ENCODE measurements around the gene CCDC40.

DNA sequence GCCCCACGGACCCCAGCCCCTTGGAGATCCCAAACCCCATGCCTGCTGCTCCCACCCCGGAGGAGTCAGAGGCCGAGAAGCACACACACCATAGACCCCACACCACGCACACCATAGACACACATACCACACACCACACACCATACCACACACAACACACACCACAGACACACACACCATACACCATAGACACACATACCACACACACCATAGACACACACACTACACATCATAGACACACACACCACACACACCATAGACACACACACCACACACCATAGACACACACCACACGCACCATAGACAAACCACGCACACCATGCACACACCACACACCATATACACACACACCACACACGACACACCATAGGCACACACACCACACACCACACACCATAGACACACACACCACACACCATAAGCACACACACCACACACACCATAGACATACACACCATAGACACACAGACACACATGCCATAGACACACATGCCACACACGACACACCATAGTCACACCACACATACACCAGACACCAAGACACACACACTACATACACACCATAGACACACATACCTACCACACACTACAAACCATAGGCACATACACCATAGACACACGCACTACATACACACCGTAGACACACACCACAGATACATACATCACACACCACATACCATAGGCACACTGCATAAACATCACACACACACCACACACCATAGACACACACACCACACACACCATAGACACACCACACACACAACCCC is 12.1 kb upstream of the CCDC40 start:
- TF ChIP-seq, protein P1, sequence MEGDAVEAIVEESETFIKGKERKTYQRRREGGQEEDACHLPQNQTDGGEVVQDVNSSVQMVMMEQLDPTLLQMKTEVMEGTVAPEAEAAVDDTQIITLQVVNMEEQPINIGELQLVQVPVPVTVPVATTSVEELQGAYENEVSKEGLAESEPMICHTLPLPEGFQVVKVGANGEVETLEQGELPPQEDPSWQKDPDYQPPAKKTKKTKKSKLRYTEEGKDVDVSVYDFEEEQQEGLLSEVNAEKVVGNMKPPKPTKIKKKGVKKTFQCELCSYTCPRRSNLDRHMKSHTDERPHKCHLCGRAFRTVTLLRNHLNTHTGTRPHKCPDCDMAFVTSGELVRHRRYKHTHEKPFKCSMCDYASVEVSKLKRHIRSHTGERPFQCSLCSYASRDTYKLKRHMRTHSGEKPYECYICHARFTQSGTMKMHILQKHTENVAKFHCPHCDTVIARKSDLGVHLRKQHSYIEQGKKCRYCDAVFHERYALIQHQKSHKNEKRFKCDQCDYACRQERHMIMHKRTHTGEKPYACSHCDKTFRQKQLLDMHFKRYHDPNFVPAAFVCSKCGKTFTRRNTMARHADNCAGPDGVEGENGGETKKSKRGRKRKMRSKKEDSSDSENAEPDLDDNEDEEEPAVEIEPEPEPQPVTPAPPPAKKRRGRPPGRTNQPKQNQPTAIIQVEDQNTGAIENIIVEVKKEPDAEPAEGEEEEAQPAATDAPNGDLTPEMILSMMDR (CRISPR knock-in tag; IDR thresholded peaks at IDR 0.05) = no peak
- no peak for TF ChIP-seq ZBTB1 (CRISPR knock-in tag; IDR thresholded peaks at IDR 0.05; ENCODE audit: borderline replicate concordance)
- peak; percentile 6; the same call in 1 of the 2 replicates for TF ChIP-seq CREB1 (IDR thresholded peaks at IDR 0.05)
- TF ChIP-seq CREB1 (CRISPR knock-in tag; IDR thresholded peaks at IDR 0.05) = no peak
- TF ChIP-seq ZNF589 (CRISPR knock-in tag; conservative IDR thresholded peaks at IDR 0.05) = 0 out of 2 replicates have a peak, but pooled peaks have one; percentile 21
- TF ChIP-seq NR1H2 (CRISPR knock-in tag; IDR thresholded peaks at IDR 0.05; ENCODE audit: borderline replicate concordance, low read depth) = no peak
- TF ChIP-seq KMT2B (CRISPR knock-in tag; IDR thresholded peaks at IDR 0.05) = no peak
- TF ChIP-seq, protein P2, sequence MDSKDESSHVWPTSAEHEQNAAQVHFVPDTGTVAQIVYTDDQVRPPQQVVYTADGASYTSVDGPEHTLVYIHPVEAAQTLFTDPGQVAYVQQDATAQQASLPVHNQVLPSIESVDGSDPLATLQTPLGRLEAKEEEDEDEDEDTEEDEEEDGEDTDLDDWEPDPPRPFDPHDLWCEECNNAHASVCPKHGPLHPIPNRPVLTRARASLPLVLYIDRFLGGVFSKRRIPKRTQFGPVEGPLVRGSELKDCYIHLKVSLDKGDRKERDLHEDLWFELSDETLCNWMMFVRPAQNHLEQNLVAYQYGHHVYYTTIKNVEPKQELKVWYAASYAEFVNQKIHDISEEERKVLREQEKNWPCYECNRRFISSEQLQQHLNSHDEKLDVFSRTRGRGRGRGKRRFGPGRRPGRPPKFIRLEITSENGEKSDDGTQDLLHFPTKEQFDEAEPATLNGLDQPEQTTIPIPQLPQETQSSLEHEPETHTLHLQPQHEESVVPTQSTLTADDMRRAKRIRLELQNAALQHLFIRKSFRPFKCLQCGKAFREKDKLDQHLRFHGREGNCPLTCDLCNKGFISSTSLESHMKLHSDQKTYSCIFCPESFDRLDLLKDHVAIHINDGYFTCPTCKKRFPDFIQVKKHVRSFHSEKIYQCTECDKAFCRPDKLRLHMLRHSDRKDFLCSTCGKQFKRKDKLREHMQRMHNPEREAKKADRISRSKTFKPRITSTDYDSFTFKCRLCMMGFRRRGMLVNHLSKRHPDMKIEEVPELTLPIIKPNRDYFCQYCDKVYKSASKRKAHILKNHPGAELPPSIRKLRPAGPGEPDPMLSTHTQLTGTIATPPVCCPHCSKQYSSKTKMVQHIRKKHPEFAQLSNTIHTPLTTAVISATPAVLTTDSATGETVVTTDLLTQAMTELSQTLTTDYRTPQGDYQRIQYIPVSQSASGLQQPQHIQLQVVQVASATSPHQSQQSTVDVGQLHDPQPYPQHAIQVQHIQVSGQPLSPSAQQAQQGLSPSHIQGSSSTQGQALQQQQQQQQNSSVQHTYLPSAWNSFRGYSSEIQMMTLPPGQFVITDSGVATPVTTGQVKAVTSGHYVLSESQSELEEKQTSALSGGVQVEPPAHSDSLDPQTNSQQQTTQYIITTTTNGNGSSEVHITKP (CRISPR knock-in tag; IDR thresholded peaks at IDR 0.05; ENCODE audit: low read depth) = no peak
- TF ChIP-seq GTF2F1 (IDR thresholded peaks at IDR 0.05; ENCODE audit: low read length) = no peak
- TF ChIP-seq CEBPB (IDR thresholded peaks at IDR 0.05; ENCODE audit: borderline replicate concordance, low read depth, low read length) = no peak
- TF ChIP-seq, protein P3, sequence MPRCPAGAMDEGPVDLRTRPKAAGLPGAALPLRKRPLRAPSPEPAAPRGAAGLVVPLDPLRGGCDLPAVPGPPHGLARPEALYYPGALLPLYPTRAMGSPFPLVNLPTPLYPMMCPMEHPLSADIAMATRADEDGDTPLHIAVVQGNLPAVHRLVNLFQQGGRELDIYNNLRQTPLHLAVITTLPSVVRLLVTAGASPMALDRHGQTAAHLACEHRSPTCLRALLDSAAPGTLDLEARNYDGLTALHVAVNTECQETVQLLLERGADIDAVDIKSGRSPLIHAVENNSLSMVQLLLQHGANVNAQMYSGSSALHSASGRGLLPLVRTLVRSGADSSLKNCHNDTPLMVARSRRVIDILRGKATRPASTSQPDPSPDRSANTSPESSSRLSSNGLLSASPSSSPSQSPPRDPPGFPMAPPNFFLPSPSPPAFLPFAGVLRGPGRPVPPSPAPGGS (CRISPR knock-in tag; IDR thresholded peaks at IDR 0.05) = no peak
- TF ChIP-seq ASH2L (IDR thresholded peaks at IDR 0.05; ENCODE audit: insufficient read length, low read depth, low read length) = no peak
